ENCODE measurements around the gene PRKAR1B. TPM values are rescaled to one million over a fixed set of nuclear protein-coding genes. Genes with fewer than 3 reads are reported as not detected.

Gene PRKAR1B
- total and polyA plus RNA-seq, 4 experiments from 2014 or later = 6.5 to 16.6 (median 13.7) TPM

DNA sequence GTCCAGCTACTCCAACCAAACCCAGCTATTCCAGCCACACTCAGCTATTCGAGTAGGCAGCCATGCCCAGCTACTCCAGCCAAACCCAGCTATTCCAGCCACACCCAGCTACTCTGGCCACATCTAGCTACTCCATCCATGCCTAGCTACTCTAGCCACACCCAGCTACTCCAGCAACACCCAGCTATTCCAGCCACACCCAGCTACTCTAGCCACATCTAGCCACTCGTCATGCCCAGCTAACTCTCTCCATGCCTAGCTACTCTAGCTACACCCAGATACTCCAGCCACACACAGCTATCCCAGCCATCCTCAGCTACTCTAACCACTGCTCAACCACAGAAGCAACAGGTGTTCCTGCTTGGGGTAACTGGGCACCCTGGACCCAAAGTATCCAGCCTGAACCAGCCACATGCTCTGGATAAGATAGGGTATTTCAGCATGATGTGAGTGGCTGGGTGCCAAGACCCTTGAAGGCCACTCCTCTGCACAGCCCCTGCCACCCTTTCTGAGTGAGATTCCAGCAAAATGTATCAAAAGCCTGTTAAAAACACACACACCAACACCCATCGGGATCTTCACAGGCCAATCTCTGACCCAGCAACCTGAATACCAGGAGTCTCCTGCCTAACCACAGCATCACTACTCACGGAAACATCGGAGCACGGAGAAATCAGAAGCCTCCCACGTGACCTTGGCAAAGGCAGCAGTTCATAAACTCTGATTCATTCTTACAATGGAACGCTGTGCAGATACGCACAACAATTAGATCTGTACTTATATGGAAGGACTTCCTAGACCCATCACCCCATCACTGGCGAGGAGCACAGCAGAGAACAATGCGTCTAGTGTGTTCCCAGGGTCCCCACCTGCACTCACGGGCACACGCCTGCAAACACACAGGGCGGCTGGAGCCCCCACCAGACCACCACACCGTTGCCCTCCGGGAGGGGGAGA, 52.3 kb downstream of the PRKAR1B start:
- POLR2A ChIA-PET (ENCODE audit: partially characterized antibody) = no interaction called here
- no peak for DNase-seq

GRCh38 chr7:673681-674453, 53.2 kb downstream of the PRKAR1B start:
- H3K4me3 ChIP-seq (ENCODE audit: low read length in 2 of 2) = no peak overlapping the region
- ChIA-PET CTCF (ENCODE audit: partially characterized antibody) (interaction anchor here (0.8 kb wide), 1 partner anchor 37 kb away, joined by 3 read pairs; no protein-coding TSS in a partner anchor), POLR2A (ENCODE audit: partially characterized antibody) (no interaction called here)
- Mint-ChIP-seq H3K9me3 (peaks cover 0 to under 1% (median 0%) of the 10 kb centered on the region in 8 donors), H3K4me3 (no peak overlapping the region), H3K36me3 (peaks cover 12 to 20% of the 10 kb centered on the region in 2 donors), H3K4me1 (peaks cover 0 to 2% (median under 1%) of the 10 kb centered on the region in 4 donors), H3K27ac (peak overlapping the region in 1 of 7 donors; percentile 62), H3K27me3 (no peaks in the 10 kb centered on the region)
- no peaks in the 10 kb centered on the region for H3K36me3 ChIP-seq (ENCODE audit: insufficient read depth, low read length)
- no peaks in the 10 kb centered on the region for H3K9me3 ChIP-seq (ENCODE audit: control insufficient read depth in 1 of 2, low read length in 2 of 2)
- no peak overlapping the region for H3K27ac ChIP-seq (ENCODE audit: low read depth, low read length)
- DNase-seq = no peak
- H3K4me1 ChIP-seq (ENCODE audit: insufficient read depth, low read length) = no peaks in the 10 kb centered on the region
- H3K27me3 ChIP-seq (ENCODE audit: insufficient read depth, low read length) = no peaks in the 10 kb centered on the region
- intact Hi-C loops (cut with micrococcal nuclease) = no loop called here

More for the DNA sequence above, 52.3 kb downstream of the PRKAR1B start:
- H3K4me3 ChIP-seq (ENCODE audit: low read length in 2 of 2) = no peak overlapping the region
- H3K9me3 Mint-ChIP-seq = no peaks in the 10 kb centered on the region
- H3K27me3 Mint-ChIP-seq = no peaks in the 10 kb centered on the region
- H3K27me3 ChIP-seq (ENCODE audit: insufficient read depth, low read length) = no peaks in the 10 kb centered on the region
- H3K27ac ChIP-seq (ENCODE audit: low read depth, low read length) = no peak overlapping the region
- intact Hi-C loops (cut with micrococcal nuclease) = no loop called here
- no peaks in the 10 kb centered on the region for H3K4me1 ChIP-seq (ENCODE audit: insufficient read depth, low read length)
- CTCF ChIA-PET (ENCODE audit: partially characterized antibody) = interaction anchor here (0.8 kb wide), 1 partner anchor 38 kb away, joined by 3 read pairs; no protein-coding TSS in a partner anchor
- H3K27ac Mint-ChIP-seq = peak overlapping the region in 3 of 7 donors; percentile 19 to 69 (median 42)
- H3K36me3 Mint-ChIP-seq = peaks cover 17 to 25% of the 10 kb centered on the region in 2 donors
- H3K4me1 Mint-ChIP-seq = peaks cover 0 to 2% (median 0%) of the 10 kb centered on the region in 4 donors
- H3K9me3 ChIP-seq (ENCODE audit: control insufficient read depth in 1 of 2, low read length in 2 of 2) = no peaks in the 10 kb centered on the region
- no peaks in the 10 kb centered on the region for H3K36me3 ChIP-seq (ENCODE audit: insufficient read depth, low read length)
- H3K4me3 Mint-ChIP-seq = no peak overlapping the region

DNA sequence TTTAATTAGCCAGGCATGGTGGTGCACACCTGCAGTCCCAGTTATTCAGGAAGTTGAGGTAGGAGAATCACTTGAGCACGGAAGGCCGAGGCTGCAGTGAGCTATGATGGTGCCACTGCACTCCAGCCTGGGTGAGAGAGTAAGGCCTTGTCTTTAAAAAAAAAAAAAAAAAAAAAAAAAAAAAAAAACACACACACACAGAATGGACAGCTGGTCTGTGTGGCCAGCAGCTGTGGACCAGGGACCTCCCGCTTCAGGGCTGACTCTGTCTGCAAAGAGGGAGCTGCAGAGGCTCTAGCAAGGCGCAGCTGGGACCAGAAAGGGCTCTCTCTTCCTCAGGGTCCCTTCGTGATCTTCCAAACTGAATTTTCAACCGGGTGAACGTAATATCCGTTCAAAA, 54.2 kb downstream of the PRKAR1B start:
- Mint-ChIP-seq H3K9me3 (peaks cover 0 to 4% (median 0%) of the 10 kb centered on the region in 8 donors), H3K27ac (no peak overlapping the region), H3K36me3 (peaks cover 10 to 19% of the 10 kb centered on the region in 2 donors), H3K27me3 (no peaks in the 10 kb centered on the region), H3K4me1 (peaks cover 0 to 6% (median 1%) of the 10 kb centered on the region in 4 donors), H3K4me3 (no peak overlapping the region)
- CTCF ChIA-PET (ENCODE audit: partially characterized antibody) = no interaction called here
- no peaks in the 10 kb centered on the region for H3K27me3 ChIP-seq (ENCODE audit: insufficient read depth, low read length)
- no peaks in the 10 kb centered on the region for H3K4me1 ChIP-seq (ENCODE audit: insufficient read depth, low read length)
- H3K9me3 ChIP-seq (ENCODE audit: control insufficient read depth in 1 of 2, low read length in 2 of 2) = no peaks in the 10 kb centered on the region
- DNase-seq = no peak
- POLR2A ChIA-PET (ENCODE audit: partially characterized antibody) = no interaction called here
- intact Hi-C loops (cut with micrococcal nuclease) = no loop called here
- no peaks in the 10 kb centered on the region for H3K36me3 ChIP-seq (ENCODE audit: insufficient read depth, low read length)
- no peak overlapping the region for H3K4me3 ChIP-seq (ENCODE audit: low read length in 2 of 2)
- no peak overlapping the region for H3K27ac ChIP-seq (ENCODE audit: low read depth, low read length)

DNA sequence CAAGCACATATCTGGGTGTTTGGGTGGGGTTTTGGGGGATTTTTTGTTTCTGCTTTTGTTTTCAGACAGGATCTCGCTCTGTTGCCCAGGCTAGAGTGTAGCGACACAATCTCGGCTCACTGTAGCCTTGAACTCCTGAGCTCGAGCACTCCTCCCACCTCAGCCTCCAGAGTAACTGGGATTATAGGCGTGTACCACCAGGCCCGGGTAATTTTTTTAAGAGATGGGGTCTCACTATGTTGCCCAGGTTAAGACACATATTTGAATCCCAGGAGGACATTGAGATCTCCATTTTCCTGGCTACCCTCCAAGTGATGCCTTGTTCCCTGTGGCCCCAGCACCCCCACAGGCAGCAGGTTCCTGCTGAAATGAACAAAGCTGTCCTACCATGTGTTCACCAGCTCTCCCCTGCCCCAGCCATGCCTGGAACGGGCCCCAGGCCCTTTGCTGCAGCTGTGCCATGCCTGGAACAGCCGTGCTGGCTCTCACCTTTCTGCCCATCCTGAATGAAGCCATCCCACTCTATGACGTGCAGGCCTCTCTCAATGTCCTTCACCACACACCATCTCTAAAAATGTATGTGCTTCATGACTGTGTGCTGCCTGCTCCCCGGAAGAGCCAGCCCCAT, 55.6 kb downstream of the PRKAR1B start:
- CTCF ChIA-PET (ENCODE audit: partially characterized antibody) = no interaction called here
- Histone ChIP-seq H3K27me3 (ENCODE audit: insufficient read depth, low read length) (no peaks in the 10 kb centered on the region), H3K27ac (ENCODE audit: low read depth, low read length) (no peak overlapping the region), H3K4me1 (ENCODE audit: insufficient read depth, low read length) (no peaks in the 10 kb centered on the region), H3K9me3 (ENCODE audit: control insufficient read depth in 1 of 2, low read length in 2 of 2) (no peaks in the 10 kb centered on the region), H3K4me3 (ENCODE audit: low read length in 2 of 2) (no peak overlapping the region), H3K36me3 (ENCODE audit: insufficient read depth, low read length) (no peaks in the 10 kb centered on the region)
- peaks cover 10 to 19% of the 10 kb centered on the region in 2 donors for H3K36me3 Mint-ChIP-seq
- no peak for DNase-seq
- POLR2A ChIA-PET (ENCODE audit: partially characterized antibody) = no interaction called here
- peaks cover 0 to 4% (median 0%) of the 10 kb centered on the region in 8 donors for H3K9me3 Mint-ChIP-seq
- no peaks in the 10 kb centered on the region for H3K27me3 Mint-ChIP-seq
- peaks cover 0 to 6% (median 1%) of the 10 kb centered on the region in 4 donors for H3K4me1 Mint-ChIP-seq
- no peak overlapping the region for H3K4me3 Mint-ChIP-seq
- intact Hi-C loops (cut with micrococcal nuclease) = no loop called here
- H3K27ac Mint-ChIP-seq = peak overlapping the region in 1 of 7 donors; percentile 47

- CTCF ChIA-PET (ENCODE audit: partially characterized antibody) = no interaction called here
Measured at GRCh38 chr7:670501-671390, 56.3 kb downstream of the PRKAR1B start.

GRCh38 chr7:668958-669357, 58.1 kb downstream of the PRKAR1B start:
- Histone ChIP-seq H3K4me3 (ENCODE audit: low read length in 2 of 2) (no peak overlapping the region), H3K36me3 (ENCODE audit: insufficient read depth, low read length) (no peaks in the 10 kb centered on the region), H3K4me1 (ENCODE audit: insufficient read depth, low read length) (no peaks in the 10 kb centered on the region), H3K27ac (ENCODE audit: low read depth, low read length) (no peak overlapping the region), H3K27me3 (ENCODE audit: insufficient read depth, low read length) (no peaks in the 10 kb centered on the region), H3K9me3 (ENCODE audit: control insufficient read depth in 1 of 2, low read length in 2 of 2) (no peaks in the 10 kb centered on the region)
- ChIA-PET POLR2A (ENCODE audit: partially characterized antibody) (interaction anchor here (0.9 kb wide), 1 partner anchor 64 kb away, joined by 3 read pairs; no protein-coding TSS in a partner anchor), CTCF (ENCODE audit: partially characterized antibody) (no interaction called here)
- DNase-seq = no peak
- H3K36me3 Mint-ChIP-seq = peaks cover 3 to 12% of the 10 kb centered on the region in 2 donors
- intact Hi-C loops (cut with micrococcal nuclease) = no loop called here
- peaks cover 0 to 6% (median 0%) of the 10 kb centered on the region in 4 donors for H3K4me1 Mint-ChIP-seq
- H3K27me3 Mint-ChIP-seq = no peaks in the 10 kb centered on the region
- peak overlapping the region in 1 of 7 donors; percentile 2 for H3K27ac Mint-ChIP-seq
- peaks cover 0 to 4% (median 0%) of the 10 kb centered on the region in 8 donors for H3K9me3 Mint-ChIP-seq
- H3K4me3 Mint-ChIP-seq = no peak overlapping the region

More at GRCh38 chr7:670501-671390, 56.3 kb downstream of the PRKAR1B start:
- Mint-ChIP-seq H3K27me3 (no peaks in the 10 kb centered on the region), H3K4me1 (peaks cover 0 to 6% (median 1%) of the 10 kb centered on the region in 4 donors), H3K9me3 (peaks cover 0 to 4% (median 0%) of the 10 kb centered on the region in 8 donors), H3K27ac (peak overlapping the region in 1 of 7 donors; percentile 31), H3K36me3 (peaks cover 6 to 19% of the 10 kb centered on the region in 2 donors), H3K4me3 (no peak overlapping the region)
- DNase-seq = no peak
- no peaks in the 10 kb centered on the region for H3K4me1 ChIP-seq (ENCODE audit: insufficient read depth, low read length)
- H3K36me3 ChIP-seq (ENCODE audit: insufficient read depth, low read length) = no peaks in the 10 kb centered on the region
- H3K27ac ChIP-seq (ENCODE audit: low read depth, low read length) = no peak overlapping the region
- no peaks in the 10 kb centered on the region for H3K27me3 ChIP-seq (ENCODE audit: insufficient read depth, low read length)
- H3K4me3 ChIP-seq (ENCODE audit: low read length in 2 of 2) = no peak overlapping the region
- intact Hi-C loops (cut with micrococcal nuclease) = no loop called here
- no peaks in the 10 kb centered on the region for H3K9me3 ChIP-seq (ENCODE audit: control insufficient read depth in 1 of 2, low read length in 2 of 2)
- POLR2A ChIA-PET (ENCODE audit: partially characterized antibody) = no interaction called here

Data from CD4-positive, alpha-beta memory T cell (primary cell).